ENCODE data around the gene KRTAP16-1. TPM values are rescaled to one million over a fixed set of nuclear protein-coding genes. Genes with fewer than 3 reads are reported as not detected.
"Not testable (repeated sequence)": the region's sequence is repeated elsewhere in the genome, so short reads cannot be mapped to it uniquely, and the experiment has no call there.

KRTAP16-1 gene
- total RNA-seq, 1 donor from 2014 or later, result not detected

- DNase-seq (peak; percentile 71), ATAC-seq (peak; percentile 99)
- intact Hi-C loops (cut with micrococcal nuclease), result no loop called here
These were observed 725 bp downstream of the KRTAP16-1 start for GRCh38 chr17:41308251-41308917.

DNA sequence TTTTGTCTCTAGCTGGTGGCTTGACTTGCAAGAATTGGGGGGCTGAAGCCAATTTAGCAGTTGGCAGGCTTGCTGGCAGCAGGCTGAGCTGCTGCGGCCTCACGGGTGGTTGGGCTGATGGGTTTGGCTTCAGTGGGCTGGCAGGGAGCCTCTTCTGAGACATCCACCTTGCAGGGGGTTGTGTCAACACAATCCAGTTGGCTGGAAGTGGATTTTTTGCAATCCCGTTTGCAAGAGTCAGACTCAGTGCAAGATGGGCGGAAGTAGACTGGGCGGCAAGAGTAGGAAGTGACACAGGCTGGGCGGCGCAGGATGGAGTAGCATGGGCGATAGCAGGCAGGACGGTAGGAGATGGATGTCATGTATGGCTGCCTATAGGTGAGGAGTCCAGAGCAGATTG, 1.5 kb downstream of the KRTAP16-1 start:
- DNase-seq (no peak), ATAC-seq (no peak)
- intact Hi-C loops (cut with micrococcal nuclease), result no loop called here

DNA sequence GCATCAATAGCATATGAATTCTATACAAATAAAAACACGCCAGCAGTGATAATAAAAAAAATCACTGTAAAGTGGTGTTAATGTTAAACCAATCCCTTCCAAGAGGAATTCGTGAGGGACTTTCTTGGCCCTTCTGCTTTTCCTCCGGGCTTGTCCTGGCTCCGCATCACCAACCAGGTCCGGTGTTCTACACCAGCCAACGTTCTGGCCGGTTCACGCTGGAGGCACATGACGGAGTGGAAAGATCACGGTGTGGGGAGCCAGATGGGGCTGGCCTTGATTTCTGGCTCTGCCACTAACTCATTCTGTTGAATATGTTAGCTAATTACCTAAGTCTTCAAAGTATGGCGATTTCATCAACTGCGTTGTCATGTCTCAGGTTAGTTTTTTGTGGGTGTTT, 5.0 kb downstream of the KRTAP16-1 start:
- intact Hi-C loops (cut with micrococcal nuclease), result no loop called here
- DNase-seq (no peak), ATAC-seq (no peak)

DNA sequence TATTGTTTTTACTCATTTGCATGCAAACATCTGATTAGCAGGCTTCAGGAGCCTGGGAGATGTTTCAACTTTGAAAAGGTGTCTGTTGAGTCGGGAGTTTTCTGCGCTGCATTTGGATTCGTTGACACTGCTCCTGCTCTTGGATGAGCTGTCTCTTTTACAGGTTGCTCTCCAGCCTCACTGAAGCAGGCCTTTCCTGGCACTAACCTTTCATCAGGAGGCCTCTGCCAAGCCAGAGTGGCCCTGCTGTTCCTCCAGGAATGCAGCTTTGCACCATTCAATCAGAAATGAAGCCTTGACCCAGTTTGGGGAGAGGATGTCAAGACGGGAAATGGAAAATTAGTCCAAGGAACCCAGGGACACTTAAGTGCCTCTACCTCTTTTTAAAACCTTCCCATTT, 6.1 kb downstream of the KRTAP16-1 start:
- DNase-seq (no peak), ATAC-seq (no peak)
- intact Hi-C loops (cut with micrococcal nuclease), result no loop called here

- DNase-seq (peak; percentile 69), ATAC-seq (peak; percentile 97)
- intact Hi-C loops (cut with micrococcal nuclease), result no loop called here
These were observed 6.9 kb downstream of the KRTAP16-1 start, which contains the start of gene KRTAP29-1 for GRCh38 chr17:41301916-41302901. TSS of gene KRTAP29-1 (minus strand) at chr17:41302851. CDS start at chr17:41302851, 0 bp downstream.

DNA sequence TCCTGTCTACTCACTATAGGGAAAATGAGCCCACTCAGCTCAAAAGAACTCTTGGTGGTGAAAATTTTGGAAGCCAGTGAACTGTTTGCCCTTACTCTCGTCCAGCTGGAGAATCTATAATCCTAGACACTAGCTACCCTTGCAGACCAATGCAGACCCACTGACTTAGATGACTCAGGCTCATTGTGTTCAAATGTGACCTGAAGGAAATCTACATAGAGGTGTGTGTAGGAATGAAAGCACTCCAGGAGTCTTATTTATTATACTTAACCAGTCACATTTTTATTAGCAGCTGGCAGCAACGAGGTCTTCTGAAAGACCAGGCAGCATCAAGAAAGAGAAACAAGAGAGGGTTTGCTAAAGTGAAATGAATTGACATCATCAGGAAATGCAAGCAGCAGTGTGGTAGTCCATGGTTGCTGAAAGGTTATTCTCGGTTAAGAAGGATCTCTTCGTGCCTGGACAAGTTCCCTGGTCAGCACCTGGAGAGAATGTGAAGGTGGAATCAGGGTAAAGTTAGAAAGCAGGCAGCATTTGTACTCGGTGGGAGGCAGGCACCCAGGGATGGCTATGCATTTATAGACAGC, 7.8 kb downstream of the KRTAP16-1 start:
- ATAC-seq, result no peak
- intact Hi-C loops (cut with micrococcal nuclease), result no loop called here
- no peak for DNase-seq

DNA sequence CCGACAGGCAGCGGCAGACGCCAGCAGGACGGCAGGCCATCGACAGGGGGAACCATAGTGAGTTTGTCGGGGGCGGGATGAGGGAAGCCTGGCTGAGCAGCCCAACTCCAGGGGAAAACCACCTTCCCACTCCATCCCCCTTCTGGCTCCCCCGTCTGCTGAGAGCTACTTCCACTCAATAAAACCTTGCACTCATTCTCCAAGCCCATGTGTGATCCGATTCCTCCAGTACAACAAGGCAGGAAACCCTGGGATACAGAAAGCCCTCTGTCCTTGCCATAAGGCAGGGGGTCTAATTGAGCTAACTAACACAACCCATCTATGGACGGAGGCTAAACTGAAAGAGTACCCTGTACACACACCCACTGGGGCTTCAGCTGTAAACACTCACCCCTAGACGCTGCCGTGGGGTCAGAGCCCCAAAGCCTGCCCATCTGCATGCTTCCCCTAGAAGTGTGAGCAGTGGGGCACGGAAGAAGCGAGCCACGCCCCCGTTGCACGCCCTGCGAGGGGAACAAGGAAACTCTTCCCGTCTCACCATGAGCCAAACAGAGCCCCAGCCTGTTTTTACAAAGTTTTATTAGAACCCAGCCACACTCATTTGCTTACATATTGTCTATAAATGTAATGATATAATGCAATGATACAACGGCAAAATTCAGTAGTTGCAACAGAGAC, 10.5 kb downstream of the KRTAP16-1 start:
- ATAC-seq (no peak), DNase-seq (no peak)
- intact Hi-C loops (cut with micrococcal nuclease), result no loop called here

- intact Hi-C loops (cut with micrococcal nuclease), result no loop called here
- DNase-seq, result no peak
- ATAC-seq, result no peak
These were observed 12.3 kb downstream of the KRTAP16-1 start for GRCh38 chr17:41296846-41297245.

- intact Hi-C loops (cut with micrococcal nuclease), result no loop called here
- no peak for DNase-seq
- no peak for ATAC-seq
These were observed 15.1 kb downstream of the KRTAP16-1 start for GRCh38 chr17:41294016-41294415.

DNA sequence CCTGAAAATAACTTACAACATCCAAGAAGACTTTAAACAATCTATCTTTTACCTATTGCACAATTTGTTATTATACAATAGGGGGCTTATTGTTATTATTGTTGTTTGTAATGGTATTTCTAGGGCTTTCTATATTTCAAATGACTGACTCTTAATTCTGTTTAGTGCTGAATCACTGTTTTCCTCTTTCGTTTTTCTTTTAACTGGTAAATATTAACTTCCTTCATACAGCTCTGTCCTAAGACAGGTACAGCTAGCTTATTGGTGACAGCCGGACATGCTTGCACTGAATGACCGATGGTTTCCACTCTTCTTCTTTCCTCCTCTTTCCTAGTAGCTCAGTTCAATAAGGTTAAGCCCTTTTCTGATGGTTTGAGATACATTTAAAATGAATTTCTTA, 22.1 kb downstream of the KRTAP16-1 start:
- ATAC-seq, result no peak
- DNase-seq, result no peak
- intact Hi-C loops (cut with micrococcal nuclease), result no loop called here

DNA sequence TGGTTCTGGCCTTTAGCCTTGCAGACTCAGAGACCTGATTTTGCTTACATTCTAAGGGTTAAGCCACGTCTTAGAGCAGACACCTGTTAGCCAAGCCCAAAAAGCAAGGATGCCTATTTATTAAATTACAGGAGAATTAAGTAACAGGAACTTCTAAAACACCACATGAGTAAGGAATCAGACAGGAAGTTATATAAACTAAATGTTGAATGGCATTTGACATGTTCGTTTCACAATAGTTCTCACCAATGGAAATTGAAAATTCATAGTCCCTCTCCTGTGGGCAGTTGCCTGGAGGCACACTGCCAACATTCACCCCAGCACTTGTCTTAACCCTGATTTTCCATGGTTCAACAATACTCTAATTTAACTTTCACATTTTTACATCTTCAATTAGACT, 24.6 kb downstream of the KRTAP16-1 start:
- intact Hi-C loops (cut with micrococcal nuclease), result no loop called here
- DNase-seq (no peak), ATAC-seq (no peak)

- intact Hi-C loops (cut with micrococcal nuclease), result no loop called here
- DNase-seq (no peak), ATAC-seq (no peak)
These were observed 25.1 kb downstream of the KRTAP16-1 start for GRCh38 chr17:41284043-41284442.

DNA sequence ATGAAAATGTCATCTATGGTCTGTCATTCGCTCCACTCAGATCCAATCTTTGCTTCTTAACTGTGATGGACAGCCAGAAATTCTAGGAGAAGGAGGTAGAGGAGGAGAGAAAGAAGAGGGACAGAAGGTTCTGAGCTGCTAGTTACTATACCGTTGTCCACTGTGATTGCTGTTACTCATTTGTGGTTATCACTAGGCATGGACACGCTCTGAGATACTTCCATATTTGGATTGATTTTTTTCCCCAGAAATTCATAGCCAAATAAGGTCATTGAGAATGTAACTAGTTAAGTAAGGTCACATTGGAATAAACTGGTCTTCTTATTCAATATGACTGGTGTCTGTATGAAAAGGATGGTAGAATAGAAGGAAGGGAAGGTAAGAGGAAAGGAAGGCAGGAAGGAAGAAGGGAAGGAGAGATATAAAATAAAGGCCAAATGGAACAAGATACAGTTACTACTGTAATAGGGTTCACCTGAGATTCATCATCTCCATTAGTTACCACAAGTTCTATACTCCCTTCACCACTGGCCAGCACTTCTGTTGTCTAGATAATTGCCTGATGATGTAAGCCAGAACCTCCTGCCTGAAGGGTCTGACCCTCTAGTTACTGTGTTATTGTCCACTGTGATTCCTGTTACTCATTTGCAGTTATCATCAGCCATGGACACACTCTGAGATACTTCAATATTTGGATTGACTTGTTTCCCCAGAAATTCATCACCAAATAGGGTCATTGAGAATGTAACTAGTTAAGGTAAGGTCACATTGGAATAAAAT, 30.7 kb downstream of the KRTAP16-1 start:
- intact Hi-C loops (cut with micrococcal nuclease), result no loop called here
- DNase-seq, result no peak
- no peak for ATAC-seq

DNA sequence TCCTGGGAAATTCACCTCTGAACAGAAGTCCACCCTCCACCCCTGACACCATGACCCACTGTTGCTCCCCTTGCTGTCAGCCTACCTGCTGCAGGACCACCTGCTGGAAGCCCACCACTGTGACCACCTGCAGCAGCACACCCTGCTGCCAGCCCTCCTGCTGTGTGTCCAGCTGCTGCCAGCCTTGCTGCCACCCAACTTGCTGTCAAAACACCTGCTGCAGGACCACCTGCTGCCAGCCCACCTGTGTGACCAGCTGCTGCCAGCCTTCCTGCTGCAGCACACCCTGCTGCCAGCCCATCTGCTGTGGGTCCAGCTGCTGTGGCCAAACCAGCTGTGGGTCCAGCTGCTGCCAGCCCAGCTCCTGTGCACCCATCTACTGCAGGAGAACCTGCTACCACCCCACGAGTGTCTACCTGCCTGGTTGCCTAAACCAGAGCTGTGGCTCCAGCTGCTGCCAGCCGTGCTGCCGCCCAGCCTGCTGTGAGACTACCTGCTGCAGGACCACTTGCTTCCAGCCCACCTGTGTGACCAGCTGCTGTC, 33.4 kb downstream of the KRTAP16-1 start, which contains the start of gene KRTAP9-7:
Gene KRTAP9-7 (plus strand): TSS at position 51 of the 543 bp plus-strand sequence. CDS start 0 bp downstream, at position 51.
- ATAC-seq; DNase-seq; intact Hi-C loops (cut with micrococcal nuclease): not testable (repeated sequence)

DNA sequence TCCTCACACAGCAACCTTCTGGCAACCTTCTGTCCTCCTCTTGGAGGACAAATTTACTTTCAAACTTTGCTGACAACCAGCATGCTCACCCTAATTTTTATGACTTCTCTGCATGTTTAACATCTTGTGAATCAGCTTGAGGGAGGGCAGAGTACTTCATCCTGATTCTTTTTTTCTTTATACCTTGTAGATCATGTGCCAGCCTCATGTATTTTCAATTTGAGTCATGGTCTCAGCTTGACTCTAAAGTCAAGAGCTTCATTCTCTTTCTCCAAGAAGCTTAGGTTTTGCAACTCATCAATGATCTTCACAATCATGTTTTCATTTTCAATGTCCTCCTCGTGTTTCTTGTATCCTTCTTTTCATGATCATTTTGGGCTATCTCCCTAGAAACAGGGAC, 37.3 kb downstream of the KRTAP16-1 start:
- intact Hi-C loops (cut with micrococcal nuclease), result no loop called here
- no peak for DNase-seq
- ATAC-seq, result no peak

- DNase-seq; intact Hi-C loops (cut with micrococcal nuclease); ATAC-seq: not testable (repeated sequence)
These were observed 37.8 kb downstream of the KRTAP16-1 start for GRCh38 chr17:41271323-41271722.

DNA sequence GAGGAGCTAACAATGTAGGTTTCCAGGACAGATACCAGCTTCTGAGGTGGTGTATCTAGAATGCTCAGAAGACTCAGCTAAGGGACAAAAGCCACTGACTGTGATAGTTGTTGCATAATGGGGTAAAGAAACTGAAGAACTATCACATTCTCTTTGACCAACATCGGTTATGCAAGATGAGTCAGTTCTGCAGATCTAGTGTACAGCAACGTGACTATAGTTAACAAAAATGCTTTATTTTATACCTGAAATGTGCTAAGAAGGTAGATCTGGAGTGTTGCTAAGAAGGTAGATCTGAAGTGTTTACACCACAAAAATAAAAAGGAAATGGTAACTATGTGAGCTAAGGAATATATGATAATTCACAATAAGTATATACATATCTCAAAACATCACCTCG, 41.4 kb downstream of the KRTAP16-1 start:
- intact Hi-C loops (cut with micrococcal nuclease), result no loop called here
- DNase-seq, result no peak
- ATAC-seq, result no peak

- intact Hi-C loops (cut with micrococcal nuclease), result no loop called here
- DNase-seq (no peak), ATAC-seq (no peak)
These were observed 44.0 kb downstream of the KRTAP16-1 start, which contains the start of gene KRTAP9-6 for GRCh38 chr17:41265078-41265477. TSS of gene KRTAP9-6 (plus strand) at chr17:41265378. CDS start at chr17:41265378, 0 bp downstream.
